HG03175 (cell line): ENCODE data around the gene RBFOX2.
"Not testable (repeated sequence)": the region's sequence is repeated elsewhere in the genome, so short reads cannot be mapped to it uniquely, and the experiment has no call there.

Source experiments
- ATAC-seq: cut with Tn5 transposase; IDR thresholded peaks from one replicate; pipeline ENCODE4 v1.9.1; 2021; ENCODE audit warnings: mild to moderate bottlenecking, moderate library complexity; ENCODE audit not compliant: unreplicated experiment

Gene RBFOX2

DNA sequence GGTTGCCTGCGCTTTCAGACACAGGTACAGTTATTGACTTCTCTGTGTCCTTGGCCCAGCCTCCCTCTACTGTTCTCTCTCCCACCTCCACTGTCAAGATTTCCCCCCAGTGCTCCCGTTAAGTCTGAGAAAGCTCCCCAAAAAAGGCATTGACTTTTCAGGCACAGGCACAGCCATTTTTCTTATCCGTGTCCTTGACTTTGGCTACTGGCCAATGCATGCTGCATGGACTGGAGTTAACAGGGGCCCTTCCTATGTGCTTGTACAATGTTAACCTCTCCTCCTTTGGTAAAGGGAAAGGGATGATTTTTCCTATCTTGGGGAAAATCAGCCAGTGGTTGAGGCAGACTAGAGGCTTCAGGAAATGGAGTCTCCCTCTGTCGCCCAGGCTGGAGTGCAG is 306.7 kb downstream of the RBFOX2 start:
- no peak for ATAC-seq

DNA sequence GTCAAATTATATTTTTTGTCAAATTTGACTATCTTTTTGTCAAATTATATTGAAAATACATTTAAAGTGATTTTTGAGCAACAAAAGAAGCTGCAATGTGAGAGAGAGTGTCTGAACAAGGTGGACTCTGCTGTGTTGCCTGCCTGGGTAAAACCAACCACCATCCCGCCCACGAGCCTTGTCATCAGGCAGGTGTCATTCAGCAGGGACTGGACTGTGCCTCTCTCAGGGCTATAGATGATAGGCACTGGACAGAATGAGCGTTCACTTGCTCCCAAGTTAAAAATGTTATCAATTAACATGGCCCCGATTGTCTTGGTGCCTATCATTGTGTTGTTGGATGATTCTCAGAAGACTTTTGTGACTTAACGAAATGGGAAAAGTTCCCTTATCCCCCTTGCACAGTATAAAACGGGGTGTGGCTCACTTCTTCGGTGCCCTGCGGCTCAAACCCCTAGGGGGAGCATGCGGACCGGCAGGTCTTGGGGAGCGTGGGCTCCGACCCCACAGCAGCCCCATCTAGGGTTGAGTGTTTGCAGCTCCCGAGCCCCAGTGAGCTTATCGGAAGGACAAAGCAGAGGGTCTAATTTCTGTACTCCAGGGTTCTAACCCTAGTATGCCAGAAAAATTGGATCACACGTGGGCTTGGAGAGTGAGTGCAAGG is 309.3 kb downstream of the RBFOX2 start:
- ATAC-seq: no peak

DNA sequence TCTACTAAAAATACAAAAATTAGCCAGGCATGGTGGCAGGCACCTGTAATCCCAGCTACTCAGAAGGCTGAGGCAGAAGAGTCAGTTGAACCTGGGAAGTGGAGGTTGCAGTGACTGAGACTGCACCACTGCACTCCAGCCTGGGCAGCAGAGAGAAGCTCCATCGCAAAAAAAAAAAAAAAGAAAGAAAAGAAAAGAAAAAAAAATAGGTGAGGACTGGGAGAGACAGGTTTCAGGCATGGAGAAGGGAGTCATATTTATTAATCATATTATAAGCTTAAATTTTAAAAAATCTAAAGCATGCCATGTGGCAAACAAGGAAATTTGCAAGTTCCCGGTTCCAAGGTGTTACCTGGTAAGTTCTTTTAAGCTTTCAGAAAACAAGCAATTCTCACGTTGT is 311.1 kb downstream of the RBFOX2 start, which contains the start of gene APOL5:
Gene APOL5, plus strand, starts transcription at position 301 of the 400 bp plus-strand sequence. Its CDS starts 0 bp downstream, at position 301.
- ATAC-seq: no peak

DNA sequence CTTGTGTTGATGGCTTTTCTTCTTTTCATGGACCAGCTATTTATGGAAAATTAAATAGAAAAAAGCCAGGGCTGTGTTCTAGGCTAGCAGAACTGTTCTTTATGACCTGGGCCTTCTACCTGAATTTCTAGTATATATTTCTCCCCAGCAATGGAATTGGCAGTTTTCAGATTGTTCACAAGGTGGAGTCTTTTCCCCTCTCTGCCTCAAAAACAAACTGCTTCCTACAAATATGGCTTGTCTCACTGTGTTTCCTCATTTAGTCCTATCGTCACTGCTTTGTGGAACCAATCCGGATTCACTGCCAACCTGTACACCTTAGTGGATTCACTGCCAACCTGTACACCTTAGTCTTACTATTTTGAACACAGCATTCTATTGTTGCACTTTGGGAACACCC is 316.0 kb downstream of the RBFOX2 start:
- no peak for ATAC-seq

DNA sequence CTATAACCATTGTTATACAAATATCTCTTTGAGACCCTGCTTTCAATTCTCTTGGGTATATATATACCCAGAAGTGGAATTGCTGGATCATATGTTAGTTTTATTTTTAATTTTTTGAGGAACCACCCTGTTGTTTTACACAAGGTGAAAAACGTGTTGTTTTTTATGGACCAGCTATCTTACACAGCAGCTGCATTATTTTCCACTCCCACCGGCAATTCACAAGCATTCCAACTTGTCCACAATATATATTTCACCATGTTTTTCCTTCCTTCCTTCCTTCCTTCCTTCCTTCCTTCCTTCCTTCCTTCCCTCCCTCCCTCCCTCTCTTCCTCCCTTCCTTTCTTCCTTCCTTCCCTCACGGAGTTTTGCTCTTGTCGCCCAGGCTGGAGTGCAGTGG is 317.3 kb downstream of the RBFOX2 start:
- ATAC-seq: no peak

DNA sequence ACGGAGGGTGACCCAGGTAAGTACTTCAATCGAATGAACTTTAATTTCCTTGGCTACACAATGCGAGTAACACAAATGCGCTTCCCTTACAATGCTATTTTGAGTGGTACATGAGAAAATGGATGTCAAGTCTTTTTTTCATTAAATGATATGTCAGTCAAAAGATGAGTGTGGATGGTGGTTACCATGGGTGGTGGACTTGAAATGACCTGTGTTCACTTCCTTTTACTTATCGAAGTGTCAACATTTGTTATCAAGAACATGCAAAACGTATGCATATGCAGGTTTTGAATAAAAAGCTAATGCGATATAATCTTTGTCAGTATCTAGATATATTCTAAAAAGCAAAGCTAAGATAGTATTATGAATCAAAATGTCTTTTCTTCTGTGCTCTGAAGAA is 319.7 kb downstream of the RBFOX2 start:
- ATAC-seq: no peak

DNA sequence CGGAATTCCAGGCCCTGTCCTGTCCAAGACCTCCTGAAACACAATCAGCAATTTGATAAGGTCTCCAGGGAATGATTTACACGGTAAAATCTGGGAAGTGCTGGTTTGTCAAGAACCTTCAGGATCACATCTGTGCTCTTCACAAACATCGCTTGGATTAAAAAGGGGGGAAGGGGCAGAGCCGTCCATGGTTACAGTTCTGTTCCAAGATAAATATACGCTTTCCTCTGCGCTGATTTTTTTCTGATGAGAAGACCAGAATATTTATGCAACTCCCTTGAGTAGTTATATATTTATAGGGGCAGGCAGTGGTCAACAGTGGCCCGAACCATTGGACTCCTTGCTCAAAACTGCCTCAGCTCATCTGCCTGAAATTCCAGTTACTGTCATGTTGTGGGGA is 320.2 kb downstream of the RBFOX2 start:
- ATAC-seq: no peak

DNA sequence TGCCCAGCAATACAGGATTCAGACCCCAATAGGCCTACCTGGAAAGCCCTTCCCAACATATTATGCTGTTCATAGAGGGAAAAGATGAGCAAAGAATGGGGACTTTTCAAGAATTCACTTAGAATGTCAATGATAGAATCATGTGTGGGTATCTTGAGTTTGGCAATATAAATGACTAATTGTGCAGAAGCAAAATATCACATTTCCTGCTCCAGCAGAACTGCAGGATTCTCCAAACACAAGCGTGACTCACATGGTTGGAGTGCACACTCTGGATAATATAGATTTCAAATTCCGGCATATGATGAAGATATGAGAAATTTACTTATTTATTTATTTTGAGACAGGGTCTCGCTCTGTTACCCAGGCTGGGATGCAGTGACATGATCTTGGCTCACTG is 323.5 kb downstream of the RBFOX2 start:
- ATAC-seq: no peak

DNA sequence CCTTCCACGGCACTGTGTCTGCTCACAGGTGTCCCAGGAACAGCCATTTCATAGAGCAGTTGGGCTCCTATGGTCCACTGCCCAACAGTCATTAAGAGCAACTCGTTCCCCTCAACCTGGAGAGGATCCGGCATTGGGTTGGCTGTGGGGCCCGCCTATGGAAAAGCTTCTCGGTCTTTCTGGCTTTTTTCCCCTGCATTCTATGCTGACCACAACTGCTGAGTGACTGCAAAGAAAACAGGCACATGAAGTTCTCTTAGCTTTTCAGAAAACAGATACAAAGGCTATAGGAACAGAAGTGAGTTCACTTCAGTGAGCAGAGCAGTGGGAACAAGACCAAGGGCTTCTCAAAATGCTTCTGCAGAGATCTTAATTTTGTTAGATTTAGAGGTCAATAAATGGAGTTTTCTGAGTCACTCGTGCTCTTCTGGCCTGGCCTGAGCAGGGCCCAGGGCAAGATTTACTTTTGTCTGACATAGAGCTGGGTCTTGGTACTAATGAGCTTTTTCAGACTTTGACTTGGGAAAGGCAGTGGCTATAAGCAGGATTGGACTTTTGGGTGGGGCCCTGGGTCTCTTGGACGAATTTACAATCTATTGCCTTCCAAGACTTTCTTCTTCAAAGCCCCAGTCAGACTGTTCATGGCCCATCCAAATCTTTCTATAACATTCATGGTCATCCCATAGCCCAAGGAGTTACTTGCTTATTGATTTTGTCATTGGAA is 324.6 kb downstream of the RBFOX2 start:
- no peak for ATAC-seq

DNA sequence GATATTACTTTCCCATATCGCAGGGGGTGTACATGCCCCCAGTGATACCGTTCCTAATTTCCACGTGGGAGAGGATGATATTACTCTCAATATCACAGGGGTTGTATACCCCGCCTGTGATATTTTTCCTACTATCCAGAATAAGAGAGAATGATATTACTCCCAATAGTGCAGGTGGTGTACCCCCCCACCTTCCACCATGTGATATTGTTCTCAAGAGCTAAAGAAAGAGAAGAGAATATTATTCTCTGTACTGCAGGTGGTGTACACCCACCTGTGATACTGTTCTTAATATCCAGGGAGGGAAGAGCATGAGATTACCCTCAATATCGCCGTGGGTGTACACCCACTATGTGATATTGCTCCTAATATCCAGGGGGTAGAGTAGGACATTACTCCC is 328.8 kb downstream of the RBFOX2 start:
- ATAC-seq: not testable (repeated sequence)

DNA sequence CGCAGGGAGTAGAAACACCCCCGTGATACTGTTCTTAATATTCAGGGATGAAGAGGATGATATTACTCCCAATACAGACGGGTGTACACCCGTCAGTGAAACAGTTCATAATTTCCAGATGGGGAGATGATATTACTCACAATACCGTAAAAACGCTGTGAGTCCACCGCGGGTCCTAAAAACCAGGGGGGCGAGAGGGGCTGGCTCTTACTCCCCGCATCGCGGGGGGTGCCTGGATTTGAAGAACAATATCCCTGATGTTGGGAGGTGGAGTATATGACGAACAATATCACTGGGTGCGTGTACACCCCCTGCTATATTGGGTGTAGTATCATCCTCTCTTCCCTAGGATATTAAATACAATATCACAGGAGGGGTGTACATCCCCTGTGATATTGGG is 331.5 kb downstream of the RBFOX2 start:
- no peak for ATAC-seq

DNA sequence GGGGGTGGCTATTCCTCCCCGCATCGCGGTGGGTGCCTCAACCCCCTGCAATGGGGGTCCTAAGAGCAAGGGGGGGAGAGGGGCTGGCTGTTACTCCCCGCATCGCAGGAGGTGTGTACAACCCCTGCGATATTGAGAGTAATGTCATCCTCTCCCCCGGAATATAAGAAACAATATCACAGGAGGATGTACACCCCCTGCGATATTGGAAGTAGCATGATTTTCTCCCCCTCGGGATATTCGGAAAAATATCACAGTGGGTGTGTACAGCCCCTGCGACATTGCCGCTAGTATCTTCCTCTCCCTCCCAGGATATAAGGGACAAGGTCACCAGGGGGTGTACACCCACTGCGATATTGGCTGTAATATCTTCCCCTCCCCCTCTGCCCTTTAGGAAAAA is 333.4 kb downstream of the RBFOX2 start:
- no peak for ATAC-seq

DNA sequence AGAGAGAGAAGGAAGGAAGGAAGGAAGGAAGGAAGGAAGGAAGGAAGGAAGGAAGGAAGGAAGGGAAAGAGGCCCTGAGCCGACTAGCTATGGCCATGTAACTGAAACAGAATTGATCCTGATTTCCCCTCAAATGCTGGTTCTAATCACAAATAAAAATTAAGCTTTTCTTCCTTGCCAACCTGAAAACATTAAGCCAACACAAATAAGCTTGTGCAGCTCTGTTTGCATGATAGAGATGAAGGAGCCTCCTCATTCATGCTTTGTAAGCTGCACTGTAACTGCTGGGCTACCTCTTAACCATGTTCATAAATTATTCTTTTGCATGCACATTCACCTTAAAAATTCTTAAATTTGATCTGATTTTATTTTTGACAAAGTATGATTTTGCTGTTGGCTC is 338.6 kb downstream of the RBFOX2 start:
- ATAC-seq: no peak

DNA sequence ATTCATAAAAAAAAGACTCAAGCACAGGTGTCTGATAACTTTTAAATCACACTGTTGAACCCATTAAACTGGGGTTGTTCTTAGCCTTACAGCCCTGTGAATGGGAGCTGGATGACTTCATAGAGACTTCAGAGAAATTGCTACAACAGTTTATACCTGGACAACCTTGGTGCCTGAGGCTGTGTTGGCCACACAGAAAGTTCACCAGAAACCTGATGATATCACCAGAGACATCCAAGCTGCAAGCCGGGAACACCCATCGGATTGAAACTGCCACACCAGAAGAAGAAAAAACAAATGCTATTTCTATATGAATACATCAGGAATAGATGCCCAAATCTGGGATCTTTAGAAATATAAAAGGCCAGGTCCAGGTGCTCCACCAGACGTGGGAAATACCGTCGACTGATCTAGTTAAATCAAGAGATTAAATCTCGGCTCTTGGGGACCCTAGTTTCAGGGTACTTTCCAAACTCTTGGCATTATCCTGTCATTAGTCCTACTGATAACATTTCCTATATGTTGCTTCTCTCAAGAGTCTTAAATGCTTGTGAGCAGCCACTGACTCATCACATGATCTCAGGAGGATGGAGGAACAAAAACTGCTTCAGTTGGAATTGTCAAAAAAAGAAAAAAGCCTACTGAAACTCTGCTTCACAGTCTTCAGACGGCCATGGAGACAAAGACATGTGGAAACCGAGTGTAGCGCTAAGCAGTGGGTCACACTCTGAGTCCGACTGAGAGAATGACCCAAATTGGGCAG is 339.5 kb downstream of the RBFOX2 start:
- ATAC-seq: no peak
